Panc1 (cell line): ENCODE results near the gene TRIO. TPM values are rescaled to one million over a fixed set of nuclear protein-coding genes. Genes with fewer than 3 reads are reported as not detected.

Source experiments
- ATAC-seq: fragments of 200-7000 bp; cut with Tn5 transposase; 2 replicates; pipeline ENCODE4 v1.9.1; 2020; ENCODE audit warnings: mild to moderate bottlenecking, moderate library complexity
- BruUV-seq: library from RNA; stranded (reverse); fragments of 400-500 nt; replicated peaks from 2 replicates; lab custom pipeline; 2021; lab: Mats Ljungman, UMichigan
- CTCF ChIA-PET: fragments of 300-600 bp; sonication (Branson Sonifier 250); formaldehyde crosslinking; loops from one replicate; lab custom pipeline; 2022; ENCODE audit warnings: antibody characterized with exemption; lab: Charles Lee
- POLR2A ChIA-PET: fragments of 300-600 bp; sonication (Branson Sonifier 250); formaldehyde crosslinking; loops from one replicate; lab custom pipeline; 2022; ENCODE audit warnings: antibody characterized with exemption; lab: Charles Lee
- DNase-seq: peaks from one replicate; pipeline ENCODE4 v3.0.0-alpha.2; 2010; ENCODE audit warnings: low read depth, low spot score
- H3K27ac ChIP-seq: 2 replicates; pipeline ENCODE4 v1.5.1; 2011; ENCODE audit warnings: mild to moderate bottlenecking, low read length, inconsistent platforms
- H3K27me3 ChIP-seq: fragments of 200-500 bp; sonication (Bioruptor generic); 2 replicates; pipeline ENCODE4 v1.6.0; 2014; ENCODE audit warnings: low read length, inconsistent platforms; ENCODE audit not compliant: control insufficient read depth, insufficient read depth
- H3K36me3 ChIP-seq: fragments of 200-500 bp; sonication (Bioruptor generic); 2 replicates; pipeline ENCODE4 v1.5.1; 2014; ENCODE audit warnings: inconsistent platforms, mild to moderate bottlenecking, low read length, moderate library complexity; ENCODE audit not compliant: control insufficient read depth, insufficient read depth
- H3K4me1 ChIP-seq: 2 replicates; pipeline ENCODE4 v1.5.1; 2011; ENCODE audit warnings: inconsistent platforms, mild to moderate bottlenecking, low read length, moderate library complexity; ENCODE audit not compliant: control insufficient read depth, insufficient read depth
- H3K4me3 ChIP-seq, 2 experiments: 2 replicates each; pipeline ENCODE4 v1.5.1; 2011 to 2012; ENCODE audit warnings: low read depth in 2 of 2, low read length in 2 of 2, mild to moderate bottlenecking in 2 of 2, inconsistent platforms in 1 of 2, moderate library complexity in 1 of 2
- H3K9me3 ChIP-seq: fragments of 200-500 bp; sonication (Bioruptor generic); 2 replicates; pipeline ENCODE4 v1.5.1; 2014; ENCODE audit warnings: low read depth, mild to moderate bottlenecking, inconsistent platforms, low read length, moderate library complexity; ENCODE audit not compliant: control insufficient read depth, insufficient read depth
- POLR2AphosphoS5 ChIP-seq: IDR thresholded peaks from 2 replicates; pipeline ENCODE4 v1.6.1; 2012; ENCODE audit warnings: mild to moderate bottlenecking, low read depth, low read length, moderate library complexity
- SIN3A ChIP-seq: IDR thresholded peaks from 2 replicates; pipeline ENCODE4 v1.6.1; 2012; ENCODE audit warnings: low read depth, mild to moderate bottlenecking, low read length, moderate library complexity, borderline replicate concordance; ENCODE audit not compliant: insufficient read depth
- TCF7L2 ChIP-seq: IDR thresholded peaks from 2 replicates; pipeline ENCODE4 v1.6.1; 2011; ENCODE audit warnings: mild to moderate bottlenecking, low read depth, low read length, inconsistent platforms
- in situ Hi-C: cut with HindIII; loops from 2 replicates; pipeline ENCODE4 v1.10.0; 2016; ENCODE audit warnings: low sequenced_read_pairs, low pct_unique_long_range_greater_than_20kb
- intact Hi-C: fragments of 100-400 bp; cut with micrococcal nuclease; formaldehyde crosslinking; loops from one replicate; pipeline ENCODE4 v1.10.0; 2022; ENCODE audit not compliant: unreplicated experiment
- total RNA-seq: library from RNA; stranded (reverse); gene quantifications from one replicate; pipeline ENCODE4 v1.2.1, GENCODE V29; 2021; ENCODE audit not compliant: unreplicated experiment
- TF ChIP-seq, protein P1 (sequence below): fragments of 450-650 bp; IDR thresholded peaks from 2 replicates; pipeline ENCODE4 v1.5.1; 2017; ENCODE audit warnings: mild to moderate bottlenecking
- TF ChIP-seq, protein P2 (sequence below), 2 experiments: IDR thresholded peaks; 2 replicates each; pipeline ENCODE4 v1.6.1; 2011 to 2012; ENCODE audit warnings: low read depth in 2 of 2, control low read depth in 1 of 2, low read length in 1 of 2, mild to moderate bottlenecking in 1 of 2, moderate library complexity in 1 of 2; ENCODE audit not compliant: insufficient read depth in 1 of 2

The TRIO gene
- total RNA-seq, 1 experiment from 2014 or later = 349 TPM

DNA sequence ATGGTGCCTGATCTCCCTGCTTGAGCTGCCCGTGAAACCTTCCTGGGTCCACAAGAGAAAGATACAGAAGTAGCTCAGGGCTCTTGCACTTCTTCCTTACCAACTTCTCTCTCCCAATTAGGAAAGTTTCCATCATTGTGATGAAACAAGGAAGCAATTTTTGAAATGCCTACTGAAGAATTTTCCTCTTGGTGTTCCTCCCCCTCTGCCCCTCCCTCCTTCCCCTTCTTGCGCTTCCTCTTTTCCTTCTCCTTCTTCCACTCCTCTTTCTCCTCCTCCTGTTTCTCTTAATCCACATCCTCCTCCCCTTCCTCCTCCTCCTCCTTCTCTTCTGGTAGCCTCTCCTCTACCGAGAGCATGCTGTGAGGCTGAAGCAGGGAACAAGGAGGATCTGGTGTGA lies 402.2 kb downstream of the TRIO start:
- ChIA-PET POLR2A (no interaction called here), CTCF (no interaction called here)
- no peak for DNase-seq
- H3K4me1 ChIP-seq = no peaks in the 10 kb centered on the region
- intact Hi-C loops = no loop called here
- H3K36me3 ChIP-seq = no peaks in the 10 kb centered on the region
- ATAC-seq = no peak
- peaks cover 5% of the 10 kb centered on the region for H3K27me3 ChIP-seq
- BruUV-seq = no TSS peak
- H3K4me3 ChIP-seq = no peak overlapping the region
- H3K9me3 ChIP-seq = no peaks in the 10 kb centered on the region
- no peak overlapping the region for H3K27ac ChIP-seq
- in situ Hi-C loops = no loop called here
- TF ChIP-seq, protein P1, sequence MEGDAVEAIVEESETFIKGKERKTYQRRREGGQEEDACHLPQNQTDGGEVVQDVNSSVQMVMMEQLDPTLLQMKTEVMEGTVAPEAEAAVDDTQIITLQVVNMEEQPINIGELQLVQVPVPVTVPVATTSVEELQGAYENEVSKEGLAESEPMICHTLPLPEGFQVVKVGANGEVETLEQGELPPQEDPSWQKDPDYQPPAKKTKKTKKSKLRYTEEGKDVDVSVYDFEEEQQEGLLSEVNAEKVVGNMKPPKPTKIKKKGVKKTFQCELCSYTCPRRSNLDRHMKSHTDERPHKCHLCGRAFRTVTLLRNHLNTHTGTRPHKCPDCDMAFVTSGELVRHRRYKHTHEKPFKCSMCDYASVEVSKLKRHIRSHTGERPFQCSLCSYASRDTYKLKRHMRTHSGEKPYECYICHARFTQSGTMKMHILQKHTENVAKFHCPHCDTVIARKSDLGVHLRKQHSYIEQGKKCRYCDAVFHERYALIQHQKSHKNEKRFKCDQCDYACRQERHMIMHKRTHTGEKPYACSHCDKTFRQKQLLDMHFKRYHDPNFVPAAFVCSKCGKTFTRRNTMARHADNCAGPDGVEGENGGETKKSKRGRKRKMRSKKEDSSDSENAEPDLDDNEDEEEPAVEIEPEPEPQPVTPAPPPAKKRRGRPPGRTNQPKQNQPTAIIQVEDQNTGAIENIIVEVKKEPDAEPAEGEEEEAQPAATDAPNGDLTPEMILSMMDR = no peak
- TF ChIP-seq, protein P2, sequence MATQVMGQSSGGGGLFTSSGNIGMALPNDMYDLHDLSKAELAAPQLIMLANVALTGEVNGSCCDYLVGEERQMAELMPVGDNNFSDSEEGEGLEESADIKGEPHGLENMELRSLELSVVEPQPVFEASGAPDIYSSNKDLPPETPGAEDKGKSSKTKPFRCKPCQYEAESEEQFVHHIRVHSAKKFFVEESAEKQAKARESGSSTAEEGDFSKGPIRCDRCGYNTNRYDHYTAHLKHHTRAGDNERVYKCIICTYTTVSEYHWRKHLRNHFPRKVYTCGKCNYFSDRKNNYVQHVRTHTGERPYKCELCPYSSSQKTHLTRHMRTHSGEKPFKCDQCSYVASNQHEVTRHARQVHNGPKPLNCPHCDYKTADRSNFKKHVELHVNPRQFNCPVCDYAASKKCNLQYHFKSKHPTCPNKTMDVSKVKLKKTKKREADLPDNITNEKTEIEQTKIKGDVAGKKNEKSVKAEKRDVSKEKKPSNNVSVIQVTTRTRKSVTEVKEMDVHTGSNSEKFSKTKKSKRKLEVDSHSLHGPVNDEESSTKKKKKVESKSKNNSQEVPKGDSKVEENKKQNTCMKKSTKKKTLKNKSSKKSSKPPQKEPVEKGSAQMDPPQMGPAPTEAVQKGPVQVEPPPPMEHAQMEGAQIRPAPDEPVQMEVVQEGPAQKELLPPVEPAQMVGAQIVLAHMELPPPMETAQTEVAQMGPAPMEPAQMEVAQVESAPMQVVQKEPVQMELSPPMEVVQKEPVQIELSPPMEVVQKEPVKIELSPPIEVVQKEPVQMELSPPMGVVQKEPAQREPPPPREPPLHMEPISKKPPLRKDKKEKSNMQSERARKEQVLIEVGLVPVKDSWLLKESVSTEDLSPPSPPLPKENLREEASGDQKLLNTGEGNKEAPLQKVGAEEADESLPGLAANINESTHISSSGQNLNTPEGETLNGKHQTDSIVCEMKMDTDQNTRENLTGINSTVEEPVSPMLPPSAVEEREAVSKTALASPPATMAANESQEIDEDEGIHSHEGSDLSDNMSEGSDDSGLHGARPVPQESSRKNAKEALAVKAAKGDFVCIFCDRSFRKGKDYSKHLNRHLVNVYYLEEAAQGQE (IDR thresholded peaks at IDR 0.05; ENCODE audit: insufficient read depth in 1 of 2, low read depth in 2 of 2, low read length in 1 of 2) = no peak
- TF ChIP-seq SIN3A = no peak
- TF ChIP-seq POLR2AphosphoS5 = no peak
- TF ChIP-seq TCF7L2 = no peak

DNA sequence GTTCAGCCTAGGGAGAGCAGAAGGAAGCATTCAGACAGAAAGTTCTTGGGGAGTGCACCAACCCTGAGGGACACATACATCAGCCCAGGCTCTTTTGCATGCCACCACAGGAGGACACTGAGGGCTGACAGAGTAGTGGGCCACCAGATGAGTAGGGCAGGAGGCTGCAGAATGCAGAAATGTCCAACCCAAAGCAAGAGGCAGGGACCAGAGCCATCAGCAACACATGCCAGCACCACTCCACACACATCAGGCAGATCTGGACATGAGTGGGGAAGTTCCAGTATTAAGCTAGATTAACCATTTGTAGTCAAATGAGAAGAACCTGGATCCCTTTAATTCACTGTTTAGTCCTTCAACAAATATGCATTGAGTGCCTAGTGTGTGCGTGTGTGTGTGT lies 402.7 kb downstream of the TRIO start:
- Histone ChIP-seq H3K4me3 (no peak overlapping the region), H3K27ac (no peak overlapping the region), H3K36me3 (no peaks in the 10 kb centered on the region), H3K27me3 (peaks cover 10% of the 10 kb centered on the region), H3K4me1 (no peaks in the 10 kb centered on the region), H3K9me3 (no peaks in the 10 kb centered on the region)
- POLR2A ChIA-PET = no interaction called here
- CTCF ChIA-PET = no interaction called here
- intact Hi-C loops = no loop called here
- TF ChIP-seq POLR2AphosphoS5 = no peak
- TF ChIP-seq SIN3A = no peak
- TF ChIP-seq, protein P1 = no peak
- no peak for DNase-seq
- no peak for ATAC-seq
- BruUV-seq = no TSS peak
- in situ Hi-C loops = no loop called here

DNA sequence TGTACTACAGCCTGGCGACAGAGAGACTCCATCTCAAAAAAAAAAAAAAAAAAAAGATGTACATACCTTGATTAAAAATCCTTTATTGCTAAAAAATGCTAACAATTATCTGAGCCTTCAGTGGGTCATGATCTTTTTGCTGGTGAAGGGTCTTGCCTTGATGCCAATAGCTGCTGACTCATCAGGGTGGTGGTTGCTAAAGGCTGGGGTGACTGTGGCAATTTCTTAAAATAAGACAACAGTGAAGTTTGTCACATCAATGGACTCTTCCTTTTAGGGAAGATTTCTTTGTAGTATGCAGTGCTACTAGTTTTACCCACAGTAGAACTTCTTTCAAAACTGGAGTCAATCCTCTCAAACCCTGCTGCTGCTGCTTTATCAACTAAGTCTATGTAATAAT lies 404.5 kb downstream of the TRIO start:
- POLR2A ChIA-PET = no interaction called here
- CTCF ChIA-PET = no interaction called here
- intact Hi-C loops (no loop called here), in situ Hi-C loops (no loop called here)
- TF ChIP-seq POLR2AphosphoS5 (no peak), SIN3A (no peak), TCF7L2 (no peak)
- TF ChIP-seq, protein P1 = no peak
- TF ChIP-seq, protein P2 (IDR thresholded peaks at IDR 0.05; ENCODE audit: insufficient read depth in 1 of 2, low read depth in 2 of 2, low read length in 1 of 2) = no peak
- Histone ChIP-seq H3K4me1 (no peaks in the 10 kb centered on the region), H3K36me3 (no peaks in the 10 kb centered on the region), H3K4me3 (no peak overlapping the region), H3K9me3 (no peaks in the 10 kb centered on the region), H3K27me3 (peaks cover 11% of the 10 kb centered on the region), H3K27ac (no peak overlapping the region)
- DNase-seq = no peak
- no TSS peak for BruUV-seq
- ATAC-seq = no peak
